ENCODE data around the gene TSHZ2. TPM values are rescaled to one million over a fixed set of nuclear protein-coding genes. Genes with fewer than 3 reads are reported as not detected.

The TSHZ2 gene
- total and polyA plus RNA-seq, 2 of the 4 experiments (the other 2 are of a cell fraction) = under 0.01 to 0.02 TPM

- BruUV-seq (replicated peaks) = no TSS peak
- intact Hi-C loops (cut with micrococcal nuclease) = no loop called here
- H3K18ac ChIP-seq (ENCODE audit: low read depth, low read length) = no peak overlapping the region
- H3K9me1 ChIP-seq (ENCODE audit: insufficient read depth, low read length) = no peaks in the 10 kb centered on the region
- no peaks in the 10 kb centered on the region for H3K4me1 ChIP-seq (ENCODE audit: control insufficient read depth, insufficient read depth, low read length)
- in situ Hi-C loops (cut with MboI; ENCODE audit: low sequenced_read_pairs) = no loop called here
- no peak overlapping the region for H2BK120ac ChIP-seq (ENCODE audit: low read depth, low read length)
- H4K91ac ChIP-seq (ENCODE audit: insufficient read depth, low read depth, low read length) = no peak overlapping the region
- H3K4me2 ChIP-seq (ENCODE audit: low read depth, low read length) = no peak overlapping the region
- TF ChIP-seq BHLHE40 (IDR thresholded peaks at IDR 0.05; ENCODE audit: low read depth, low read length) (no peak), FOS (IDR thresholded peaks at IDR 0.05; ENCODE audit: low read depth, low read length) (no peak), NFE2L2 (IDR thresholded peaks at IDR 0.05; ENCODE audit: low read depth, low read length) (no peak), MAFK (IDR thresholded peaks at IDR 0.05; ENCODE audit: low read depth, low read length) (no peak), MXI1 (IDR thresholded peaks at IDR 0.05; ENCODE audit: borderline replicate concordance, low read depth, low read length) (no peak), POLR2A (IDR thresholded peaks at IDR 0.05; ENCODE audit: low read depth, low read length) (no peak), RCOR1 (IDR thresholded peaks at IDR 0.05; ENCODE audit: insufficient replicate concordance, low read length) (no peak), ELK1 (IDR thresholded peaks at IDR 0.05; ENCODE audit: borderline replicate concordance, low read depth, low read length) (no peak), CTCF (conservative IDR thresholded peaks at IDR 0.05; ENCODE audit: low read depth, low read length) (no peak), SMC3 (IDR thresholded peaks at IDR 0.05; ENCODE audit: low read depth, low read length) (no peak), RAD21 (IDR thresholded peaks at IDR 0.05; ENCODE audit: low read length) (no peak), CHD1 (IDR thresholded peaks at IDR 0.05; ENCODE audit: low read depth, low read length) (no peak), USF2 (IDR thresholded peaks at IDR 0.05; ENCODE audit: low read depth, low read length) (no peak), RFX5 (IDR thresholded peaks at IDR 0.05; ENCODE audit: low read depth, low read length) (no peak), CEBPB (IDR thresholded peaks at IDR 0.05; ENCODE audit: low read depth, low read length) (no peak), MAZ (IDR thresholded peaks at IDR 0.05; ENCODE audit: borderline replicate concordance, low read depth, low read length) (no peak)
- DNase-seq (no peak), ATAC-seq (ENCODE audit: low read depth) (no peak)
- H4K8ac ChIP-seq (ENCODE audit: low read depth in 2 of 2, low read length in 2 of 2) = no peak overlapping the region
- no peak overlapping the region for H2AFZ ChIP-seq (replicated peaks; ENCODE audit: low read length, poor library complexity)
- H4K5ac ChIP-seq (ENCODE audit: low read depth, low read length) = no peak overlapping the region
- no peak overlapping the region for H2BK5ac ChIP-seq (ENCODE audit: low read depth, low read length, poor library complexity, severe bottlenecking)
- no peak overlapping the region for H3K56ac ChIP-seq (ENCODE audit: extremely low read depth, insufficient read depth, low read length)
- no peak overlapping the region for H3K9ac ChIP-seq (ENCODE audit: low read depth, low read length)
- H3K14ac ChIP-seq (replicated peaks; ENCODE audit: low read depth, low read length) = no peak overlapping the region
- ChIA-PET POLR2A (ENCODE audit: unreplicated experiment) (no interaction called here), CTCF (no interaction called here)
- H2BK15ac ChIP-seq (ENCODE audit: low read depth, low read length) = no peak overlapping the region
- no peak overlapping the region for H3K4ac ChIP-seq (ENCODE audit: low read depth, low read length)
- H3K23ac ChIP-seq (ENCODE audit: low read depth, low read length) = no peak overlapping the region
- no peaks in the 10 kb centered on the region; the same call in 1 of the 2 replicates for H3K9me3 ChIP-seq (ENCODE audit: control insufficient read depth, insufficient read depth, low read length)
- H2AK5ac ChIP-seq (ENCODE audit: low read depth, low read length) = no peak overlapping the region
- no peak overlapping the region for H3K4me3 ChIP-seq (ENCODE audit: insufficient read depth, low read depth, low read length)
- dilution Hi-C loops (cut with HindIII; ENCODE audit: low sequenced_read_pairs, unreplicated experiment) = no loop called here
- H3K79me1 ChIP-seq (ENCODE audit: low read depth in 1 of 2, low read length in 2 of 2) = no peaks in the 10 kb centered on the region
- no peaks in the 10 kb centered on the region for H3K36me3 ChIP-seq (ENCODE audit: control insufficient read depth, insufficient read depth, low read length)
- H2BK20ac ChIP-seq (ENCODE audit: low read depth, low read length) = no peak overlapping the region
- no peaks in the 10 kb centered on the region for H3K27me3 ChIP-seq (ENCODE audit: control insufficient read depth, insufficient read depth, low read length)
- H4K20me1 ChIP-seq (ENCODE audit: insufficient read depth, low read length) = no peaks in the 10 kb centered on the region
- no peak overlapping the region for H2AK9ac ChIP-seq (replicated peaks; ENCODE audit: low read depth, low read length, poor library complexity)
- no peak overlapping the region for H3K27ac ChIP-seq (ENCODE audit: insufficient read depth, low read length)
- 70% methylated on average over 2 of the region's 4 CpGs; no CpG with 5 or more reads in 1 of the 2 experiments for WGBS, 2 experiments (ENCODE audit: extremely low coverage in 2 of 2, insufficient read length in 1 of 2)
Measured at GRCh38 chr20:53057579-53057978, 85.4 kb downstream of the TSHZ2 start.

Data from IMR-90 (cell line).